Esophagus muscularis mucosa (tissue), 4 donors: ENCODE data around the gene LHB.

Experiments used
- CTCF ChIP-seq, 3 experiments: fragments of 200-600 bp in 2 of 3; fragments of 450-650 bp in 1 of 3; sonication (generic) in 2 of 3; IDR thresholded peaks; one replicate each; pipeline ENCODE4 v1.5.1; 2017 to 2019; ENCODE audit warnings: antibody characterized with exemption in 3 of 3, mild to moderate bottlenecking in 2 of 3, moderate library complexity in 1 of 3
- EP300 ChIP-seq: sonication (generic); formaldehyde crosslinking; IDR thresholded peaks from one replicate; pipeline ENCODE4 v1.6.1; 2017; ENCODE audit warnings: antibody characterized with exemption
- POLR2A ChIP-seq: fragments of 450-650 bp; IDR thresholded peaks from one replicate; pipeline ENCODE4 v1.6.1; 2017; ENCODE audit warnings: antibody characterized with exemption, moderate library complexity, mild to moderate bottlenecking, low read depth

DNA sequence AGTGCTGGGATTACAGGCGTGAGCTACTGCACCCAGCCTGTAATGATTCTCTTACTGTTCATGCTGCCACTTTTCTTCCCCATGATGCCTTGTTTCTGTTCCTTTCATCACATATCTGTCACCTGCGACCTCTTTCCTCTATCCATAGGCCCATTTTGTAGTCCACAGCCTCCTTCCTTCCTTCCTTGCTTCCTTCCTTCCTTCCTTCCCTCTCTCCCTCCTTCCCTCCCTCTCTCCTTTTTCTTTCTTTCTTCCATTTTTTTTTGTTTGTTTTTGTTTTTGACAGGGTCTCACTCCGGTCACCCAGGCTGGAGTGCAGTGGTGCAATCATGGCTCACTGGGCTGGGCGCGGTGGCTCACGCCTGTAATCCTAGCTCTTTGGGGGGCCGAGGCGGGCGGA lies 28.0 kb downstream of the LHB start:
- no peak for TF ChIP-seq EP300
- TF ChIP-seq CTCF (IDR thresholded peaks at IDR 0.05) = no peak
- TF ChIP-seq POLR2A = no peak
